Neural crest cell (in vitro differentiated cells): ENCODE measurements around the gene TJP3. TPM values are rescaled to one million over a fixed set of nuclear protein-coding genes. Genes with fewer than 3 reads are reported as not detected.

Experiments used
- DNase-seq: peaks from one replicate; pipeline ENCODE4 v3.0.0; 2021; ENCODE audit warnings: low read depth, mixed read lengths, low spot score
- H3K27ac Mint-ChIP-seq: one replicate; pipeline ENCODE4 v1.8.0; 2021; ENCODE audit warnings: mild to moderate bottlenecking, mixed read lengths; ENCODE audit not compliant: unreplicated experiment
- H3K27me3 Mint-ChIP-seq: 2 replicates; pipeline ENCODE4 v1.8.0; 2021; ENCODE audit warnings: low read depth, mild to moderate bottlenecking, mixed read lengths
- H3K36me3 Mint-ChIP-seq: 2 replicates; pipeline ENCODE4 v1.8.0; 2021; ENCODE audit warnings: low read depth, mild to moderate bottlenecking, mixed read lengths
- H3K4me1 Mint-ChIP-seq: 2 replicates; pipeline ENCODE4 v1.8.0; 2021; ENCODE audit warnings: mixed read lengths
- H3K4me3 Mint-ChIP-seq: one replicate; pipeline ENCODE4 v1.8.0; 2021; ENCODE audit warnings: mild to moderate bottlenecking, mixed read lengths
- H3K9me3 Mint-ChIP-seq: 2 replicates; pipeline ENCODE4 v1.8.0; 2021; ENCODE audit warnings: mixed read lengths
- total RNA-seq: library from RNA; stranded (reverse); gene quantifications from 2 replicates; pipeline ENCODE4 v1.2.1, GENCODE V29; 2021
- TF ChIP-seq, protein P1 (sequence below): fragments of 200-600 bp; sonication (generic); conservative IDR thresholded peaks from 2 replicates; pipeline ENCODE4 v1.5.0; 2021; ENCODE audit warnings: antibody characterized with exemption, mild to moderate bottlenecking

The TJP3 gene
- total RNA-seq, 1 donor from 2014 or later = not detected

DNA sequence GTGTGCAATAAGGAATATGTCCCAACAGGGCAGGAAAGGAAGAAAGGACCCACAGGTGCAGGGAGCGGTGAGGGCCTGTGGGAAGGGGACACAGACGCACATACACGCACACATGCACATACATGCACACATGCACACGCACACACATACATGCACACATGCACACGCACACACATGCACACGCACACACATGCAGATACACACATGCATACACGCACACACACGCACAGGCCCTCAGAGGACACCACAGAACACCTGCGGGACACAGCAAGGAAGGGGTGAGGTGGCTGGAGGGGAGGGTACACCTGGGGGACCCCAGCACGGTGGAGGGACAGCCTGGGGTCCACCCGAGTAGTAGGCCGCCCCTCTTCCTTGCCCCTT, 20.8 kb upstream of the TJP3 start:
- TF ChIP-seq, protein P1, sequence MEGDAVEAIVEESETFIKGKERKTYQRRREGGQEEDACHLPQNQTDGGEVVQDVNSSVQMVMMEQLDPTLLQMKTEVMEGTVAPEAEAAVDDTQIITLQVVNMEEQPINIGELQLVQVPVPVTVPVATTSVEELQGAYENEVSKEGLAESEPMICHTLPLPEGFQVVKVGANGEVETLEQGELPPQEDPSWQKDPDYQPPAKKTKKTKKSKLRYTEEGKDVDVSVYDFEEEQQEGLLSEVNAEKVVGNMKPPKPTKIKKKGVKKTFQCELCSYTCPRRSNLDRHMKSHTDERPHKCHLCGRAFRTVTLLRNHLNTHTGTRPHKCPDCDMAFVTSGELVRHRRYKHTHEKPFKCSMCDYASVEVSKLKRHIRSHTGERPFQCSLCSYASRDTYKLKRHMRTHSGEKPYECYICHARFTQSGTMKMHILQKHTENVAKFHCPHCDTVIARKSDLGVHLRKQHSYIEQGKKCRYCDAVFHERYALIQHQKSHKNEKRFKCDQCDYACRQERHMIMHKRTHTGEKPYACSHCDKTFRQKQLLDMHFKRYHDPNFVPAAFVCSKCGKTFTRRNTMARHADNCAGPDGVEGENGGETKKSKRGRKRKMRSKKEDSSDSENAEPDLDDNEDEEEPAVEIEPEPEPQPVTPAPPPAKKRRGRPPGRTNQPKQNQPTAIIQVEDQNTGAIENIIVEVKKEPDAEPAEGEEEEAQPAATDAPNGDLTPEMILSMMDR = no peak
- no peak for DNase-seq
- no peaks in the 10 kb centered on the region for H3K27me3 Mint-ChIP-seq
- peaks cover 20% of the 10 kb centered on the region for H3K36me3 Mint-ChIP-seq
- H3K27ac Mint-ChIP-seq = no peak overlapping the region
- H3K9me3 Mint-ChIP-seq = no peaks in the 10 kb centered on the region
- no peak overlapping the region for H3K4me3 Mint-ChIP-seq
- H3K4me1 Mint-ChIP-seq = peaks cover 16% of the 10 kb centered on the region

DNA sequence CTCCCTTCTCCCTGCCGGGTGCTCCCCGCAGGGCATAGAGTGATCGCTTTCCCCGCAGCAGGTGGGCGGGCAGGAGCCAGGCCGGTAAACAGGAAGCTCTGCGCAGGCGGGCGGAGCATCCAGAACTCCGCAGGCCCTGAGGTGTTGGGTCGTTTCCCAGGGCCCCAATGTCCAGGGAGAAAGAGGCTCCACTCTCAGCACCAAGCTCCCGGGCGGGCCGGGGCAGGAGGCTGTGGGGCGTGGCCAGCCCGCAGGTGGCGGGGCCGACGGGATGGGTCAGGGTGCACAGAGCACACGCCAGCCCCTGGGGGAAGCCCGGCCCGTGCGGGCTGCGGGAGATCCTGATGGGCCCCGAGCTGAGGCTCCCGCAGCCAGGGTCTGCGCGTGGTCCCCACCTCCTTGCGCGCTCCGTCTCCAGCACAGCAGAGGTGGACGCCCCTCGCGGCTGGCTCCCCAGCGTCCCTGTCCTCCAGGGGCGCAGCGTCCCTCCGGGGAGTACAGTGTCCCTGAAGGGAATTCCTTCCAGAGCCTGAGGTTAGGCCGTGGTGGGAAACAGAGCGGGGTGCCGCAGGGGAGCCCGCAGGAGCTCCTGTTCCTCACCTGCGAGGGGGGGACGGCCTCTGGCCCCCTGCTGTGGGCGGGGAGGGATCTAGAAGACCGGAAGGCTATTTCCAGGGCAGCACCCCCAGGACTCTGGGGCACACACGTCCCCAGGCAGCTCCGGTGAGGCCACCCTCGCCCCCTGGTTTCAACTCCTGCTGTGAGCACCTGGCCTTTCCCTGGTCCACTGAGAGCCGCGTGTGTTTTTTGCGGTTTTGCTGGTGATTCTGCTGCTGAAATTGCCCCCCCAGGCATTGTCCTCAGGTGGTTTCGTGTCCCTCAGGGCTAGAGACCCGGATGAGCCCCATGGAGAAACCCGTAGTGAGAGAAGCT, 20.1 kb upstream of the TJP3 start:
- Mint-ChIP-seq H3K27me3 (no peaks in the 10 kb centered on the region), H3K9me3 (no peaks in the 10 kb centered on the region), H3K36me3 (peaks cover 20% of the 10 kb centered on the region), H3K4me3 (no peak overlapping the region), H3K27ac (no peak overlapping the region), H3K4me1 (peaks cover 16% of the 10 kb centered on the region)
- DNase-seq = no peak
- TF ChIP-seq, protein P1 = no peak

DNA sequence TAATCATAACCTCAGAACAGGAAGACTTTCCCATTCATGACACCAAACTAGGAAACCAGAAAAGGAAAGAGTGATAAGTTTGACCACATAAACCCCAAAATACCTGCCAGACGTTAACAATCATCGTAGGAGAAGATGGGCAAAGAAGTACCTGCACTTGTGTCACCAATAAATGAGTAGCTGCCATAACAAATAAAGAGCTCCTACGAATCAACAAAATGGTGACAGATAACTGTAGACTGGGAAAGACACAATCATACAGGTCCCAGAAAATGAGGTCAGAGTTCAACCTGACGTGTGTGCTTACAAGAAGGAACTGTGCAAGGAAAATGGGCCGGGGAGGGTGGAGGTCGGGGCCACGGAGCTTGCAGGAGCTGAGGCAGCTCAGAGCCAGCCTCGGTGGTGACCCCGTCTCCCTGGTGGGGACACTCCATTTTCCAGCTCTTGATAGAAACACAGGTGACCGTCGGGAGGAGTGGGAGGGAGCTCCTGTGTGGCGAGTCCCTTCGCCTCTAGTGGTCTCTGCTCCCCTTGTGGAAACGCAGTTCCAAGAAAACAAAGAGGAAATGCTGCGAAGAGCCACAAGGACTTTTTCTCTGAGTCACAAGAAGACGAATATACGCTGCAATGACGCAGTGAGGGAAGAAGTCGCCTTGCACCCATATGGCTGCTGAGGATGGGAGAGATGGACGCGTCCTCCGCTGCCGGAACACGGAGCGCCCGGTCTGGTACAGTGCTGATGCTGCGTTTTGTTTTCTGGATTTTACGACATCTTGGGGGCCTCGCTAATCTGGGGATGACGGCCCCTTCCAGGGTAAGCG, 17.4 kb upstream of the TJP3 start:
- no peak for DNase-seq
- H3K27ac Mint-ChIP-seq = no peak overlapping the region
- H3K27me3 Mint-ChIP-seq = no peaks in the 10 kb centered on the region
- no peaks in the 10 kb centered on the region for H3K9me3 Mint-ChIP-seq
- TF ChIP-seq, protein P1 = no peak
- H3K36me3 Mint-ChIP-seq = peaks cover 5% of the 10 kb centered on the region
- no peak overlapping the region for H3K4me3 Mint-ChIP-seq
- H3K4me1 Mint-ChIP-seq = peaks cover 5% of the 10 kb centered on the region

DNA sequence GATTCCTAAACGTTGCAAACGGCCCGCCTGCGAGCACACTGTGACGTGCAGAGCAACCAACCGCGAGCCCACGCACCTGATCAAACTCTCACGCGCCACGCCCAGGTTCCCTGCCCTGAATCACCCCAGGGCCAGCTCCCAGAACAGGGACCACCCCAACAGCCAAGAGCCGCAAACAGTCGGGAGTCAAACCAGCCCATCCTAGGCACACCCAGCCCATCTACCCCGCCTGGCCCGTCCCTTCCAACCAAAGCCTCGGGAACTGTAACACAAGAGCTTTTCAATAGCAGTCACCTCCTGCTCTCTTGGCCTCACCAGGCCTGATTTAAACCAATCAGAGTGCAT, 16.8 kb upstream of the TJP3 start:
- H3K4me3 Mint-ChIP-seq = no peak overlapping the region
- H3K9me3 Mint-ChIP-seq = no peaks in the 10 kb centered on the region
- no peaks in the 10 kb centered on the region for H3K27me3 Mint-ChIP-seq
- TF ChIP-seq, protein P1 = no peak
- peaks cover 5% of the 10 kb centered on the region for H3K36me3 Mint-ChIP-seq
- peaks cover 5% of the 10 kb centered on the region for H3K4me1 Mint-ChIP-seq
- no peak overlapping the region for H3K27ac Mint-ChIP-seq
- DNase-seq = no peak

GRCh38 chr19:3691726-3692125, 16.5 kb upstream of the TJP3 start:
- Mint-ChIP-seq H3K36me3 (peaks cover 5% of the 10 kb centered on the region), H3K4me3 (no peak overlapping the region), H3K4me1 (peaks cover 5% of the 10 kb centered on the region), H3K27ac (no peak overlapping the region), H3K9me3 (no peaks in the 10 kb centered on the region), H3K27me3 (no peaks in the 10 kb centered on the region)
- TF ChIP-seq, protein P1 = no peak
- DNase-seq = no peak
